ENCODE results near the gene RNU5D-1.

- TF ChIP-seq, protein P1, sequence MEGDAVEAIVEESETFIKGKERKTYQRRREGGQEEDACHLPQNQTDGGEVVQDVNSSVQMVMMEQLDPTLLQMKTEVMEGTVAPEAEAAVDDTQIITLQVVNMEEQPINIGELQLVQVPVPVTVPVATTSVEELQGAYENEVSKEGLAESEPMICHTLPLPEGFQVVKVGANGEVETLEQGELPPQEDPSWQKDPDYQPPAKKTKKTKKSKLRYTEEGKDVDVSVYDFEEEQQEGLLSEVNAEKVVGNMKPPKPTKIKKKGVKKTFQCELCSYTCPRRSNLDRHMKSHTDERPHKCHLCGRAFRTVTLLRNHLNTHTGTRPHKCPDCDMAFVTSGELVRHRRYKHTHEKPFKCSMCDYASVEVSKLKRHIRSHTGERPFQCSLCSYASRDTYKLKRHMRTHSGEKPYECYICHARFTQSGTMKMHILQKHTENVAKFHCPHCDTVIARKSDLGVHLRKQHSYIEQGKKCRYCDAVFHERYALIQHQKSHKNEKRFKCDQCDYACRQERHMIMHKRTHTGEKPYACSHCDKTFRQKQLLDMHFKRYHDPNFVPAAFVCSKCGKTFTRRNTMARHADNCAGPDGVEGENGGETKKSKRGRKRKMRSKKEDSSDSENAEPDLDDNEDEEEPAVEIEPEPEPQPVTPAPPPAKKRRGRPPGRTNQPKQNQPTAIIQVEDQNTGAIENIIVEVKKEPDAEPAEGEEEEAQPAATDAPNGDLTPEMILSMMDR (IDR thresholded peaks at IDR 0.05), result no peak
- TF ChIP-seq POLR2A (IDR thresholded peaks at IDR 0.05), result no peak
Measured at GRCh38 chr1:44688760-44689446, 42.1 kb downstream of the RNU5D-1 start.
